Keratinocyte (primary cell): Measurements from ENCODE around the gene CTTNBP2.

Experiments used
- EZH2 ChIP-seq: IDR thresholded peaks from one replicate; pipeline ENCODE4 v1.6.1; 2012; ENCODE audit warnings: inconsistent platforms, mild to moderate bottlenecking, low read length, moderate library complexity
- TF ChIP-seq, protein P1 (sequence below), 3 experiments: IDR thresholded peaks in 1 of 3; conservative IDR thresholded peaks in 1 of 3; optimal IDR thresholded peaks in 1 of 3; 2 replicates in 2 of 3; 3 replicates in 1 of 3; pipeline versions ENCODE3 to v1.5.1; 2011; ENCODE audit warnings: low read length in 3 of 3, mild to moderate bottlenecking in 3 of 3, moderate library complexity in 2 of 3, control low read depth in 1 of 3, inconsistent platforms in 1 of 3; ENCODE audit not compliant: insufficient read depth in 2 of 3; ENCODE audit errors: extremely low read depth in 1 of 3

DNA sequence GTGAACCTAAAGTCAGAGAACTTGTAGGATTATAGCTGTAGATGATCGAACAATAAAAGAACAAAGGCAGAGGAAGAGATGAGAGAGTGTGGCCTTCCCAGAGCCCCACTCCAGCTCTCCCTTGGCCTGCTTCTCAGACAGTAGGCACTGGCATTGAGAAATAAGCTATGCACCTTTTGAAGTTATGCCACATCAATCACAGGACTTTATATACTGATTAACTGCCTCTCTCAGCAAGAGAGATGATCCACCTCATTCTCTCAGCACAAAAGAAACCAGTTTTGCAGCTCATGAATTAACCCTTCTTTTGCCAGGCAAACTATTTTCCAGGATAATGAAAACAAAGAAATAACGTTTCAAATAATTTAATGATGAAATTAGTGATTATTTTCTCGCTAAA lies 22.0 kb upstream of the CTTNBP2 start:
- TF ChIP-seq, protein P1, sequence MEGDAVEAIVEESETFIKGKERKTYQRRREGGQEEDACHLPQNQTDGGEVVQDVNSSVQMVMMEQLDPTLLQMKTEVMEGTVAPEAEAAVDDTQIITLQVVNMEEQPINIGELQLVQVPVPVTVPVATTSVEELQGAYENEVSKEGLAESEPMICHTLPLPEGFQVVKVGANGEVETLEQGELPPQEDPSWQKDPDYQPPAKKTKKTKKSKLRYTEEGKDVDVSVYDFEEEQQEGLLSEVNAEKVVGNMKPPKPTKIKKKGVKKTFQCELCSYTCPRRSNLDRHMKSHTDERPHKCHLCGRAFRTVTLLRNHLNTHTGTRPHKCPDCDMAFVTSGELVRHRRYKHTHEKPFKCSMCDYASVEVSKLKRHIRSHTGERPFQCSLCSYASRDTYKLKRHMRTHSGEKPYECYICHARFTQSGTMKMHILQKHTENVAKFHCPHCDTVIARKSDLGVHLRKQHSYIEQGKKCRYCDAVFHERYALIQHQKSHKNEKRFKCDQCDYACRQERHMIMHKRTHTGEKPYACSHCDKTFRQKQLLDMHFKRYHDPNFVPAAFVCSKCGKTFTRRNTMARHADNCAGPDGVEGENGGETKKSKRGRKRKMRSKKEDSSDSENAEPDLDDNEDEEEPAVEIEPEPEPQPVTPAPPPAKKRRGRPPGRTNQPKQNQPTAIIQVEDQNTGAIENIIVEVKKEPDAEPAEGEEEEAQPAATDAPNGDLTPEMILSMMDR (optimal IDR thresholded peaks at IDR 0.05 in 1 of 3, IDR thresholded peaks at IDR 0.05 in 1 of 3, conservative IDR thresholded peaks at IDR 0.05 in 1 of 3; ENCODE audit: extremely low read depth in 1 of 3, insufficient read depth in 2 of 3, low read length in 3 of 3): no peak
- TF ChIP-seq EZH2: no peak
